H1 (cell line): ENCODE measurements around the gene ABCC4. TPM values are rescaled to one million over a fixed set of nuclear protein-coding genes. Genes with fewer than 3 reads are reported as not detected.

ENCODE experiments used
- CEBPB ChIP-seq: IDR thresholded peaks from 2 replicates; pipeline ENCODE4 v1.6.1; 2012; ENCODE audit warnings: low read depth, low read length
- SIRT6 ChIP-seq: IDR thresholded peaks from one replicate; pipeline ENCODE4 v1.7.1; 2012; ENCODE audit warnings: low read length, inconsistent platforms
- polyA plus RNA-seq, 7 experiments: library from polyadenylated mRNA; depleted of rRNA in 3 of 7; stranded (reverse) in 5 of 7; unstranded in 2 of 7; fragments of >200 nt in 5 of 7; fragments of 200-250 nt in 2 of 7; gene quantifications; 1 replicate in 5 of 7; 2 replicates in 1 of 7; 4 replicates in 1 of 7; pipeline versions ENCODE4 v1.2.1 to v1.2.3, GENCODE V29; 2011 to 2013; ENCODE audit warnings: missing spikeins in 2 of 7, mixed read lengths in 2 of 7
- total RNA-seq: library from RNA; stranded (reverse); fragmentation: NEBNext Ultra II Directional; extraction: Animal tissue kit (Norgen Biotek cat#: 25700); gene quantifications from 2 replicates; pipeline ENCODE4 v1.2.1, GENCODE V29; 2021
- TF ChIP-seq, protein P1 (sequence below): fragments of 300-600 bp; sonication (generic); IDR thresholded peaks from 2 replicates; pipeline ENCODE4 v1.7.1; 2012; ENCODE audit warnings: low read length, moderate library complexity, mild to moderate bottlenecking, inconsistent platforms; ENCODE audit not compliant: insufficient replicate concordance

The ABCC4 gene
- total and polyA plus RNA-seq, 2 of the 8 experiments (the other 6 are each of a cell fraction or from before 2014, with no cell fraction given): 4.0 to 14.1 TPM

GRCh38 chr13:94992036-94992960, 309.0 kb downstream of the ABCC4 start (continued):
- TF ChIP-seq, protein P1, sequence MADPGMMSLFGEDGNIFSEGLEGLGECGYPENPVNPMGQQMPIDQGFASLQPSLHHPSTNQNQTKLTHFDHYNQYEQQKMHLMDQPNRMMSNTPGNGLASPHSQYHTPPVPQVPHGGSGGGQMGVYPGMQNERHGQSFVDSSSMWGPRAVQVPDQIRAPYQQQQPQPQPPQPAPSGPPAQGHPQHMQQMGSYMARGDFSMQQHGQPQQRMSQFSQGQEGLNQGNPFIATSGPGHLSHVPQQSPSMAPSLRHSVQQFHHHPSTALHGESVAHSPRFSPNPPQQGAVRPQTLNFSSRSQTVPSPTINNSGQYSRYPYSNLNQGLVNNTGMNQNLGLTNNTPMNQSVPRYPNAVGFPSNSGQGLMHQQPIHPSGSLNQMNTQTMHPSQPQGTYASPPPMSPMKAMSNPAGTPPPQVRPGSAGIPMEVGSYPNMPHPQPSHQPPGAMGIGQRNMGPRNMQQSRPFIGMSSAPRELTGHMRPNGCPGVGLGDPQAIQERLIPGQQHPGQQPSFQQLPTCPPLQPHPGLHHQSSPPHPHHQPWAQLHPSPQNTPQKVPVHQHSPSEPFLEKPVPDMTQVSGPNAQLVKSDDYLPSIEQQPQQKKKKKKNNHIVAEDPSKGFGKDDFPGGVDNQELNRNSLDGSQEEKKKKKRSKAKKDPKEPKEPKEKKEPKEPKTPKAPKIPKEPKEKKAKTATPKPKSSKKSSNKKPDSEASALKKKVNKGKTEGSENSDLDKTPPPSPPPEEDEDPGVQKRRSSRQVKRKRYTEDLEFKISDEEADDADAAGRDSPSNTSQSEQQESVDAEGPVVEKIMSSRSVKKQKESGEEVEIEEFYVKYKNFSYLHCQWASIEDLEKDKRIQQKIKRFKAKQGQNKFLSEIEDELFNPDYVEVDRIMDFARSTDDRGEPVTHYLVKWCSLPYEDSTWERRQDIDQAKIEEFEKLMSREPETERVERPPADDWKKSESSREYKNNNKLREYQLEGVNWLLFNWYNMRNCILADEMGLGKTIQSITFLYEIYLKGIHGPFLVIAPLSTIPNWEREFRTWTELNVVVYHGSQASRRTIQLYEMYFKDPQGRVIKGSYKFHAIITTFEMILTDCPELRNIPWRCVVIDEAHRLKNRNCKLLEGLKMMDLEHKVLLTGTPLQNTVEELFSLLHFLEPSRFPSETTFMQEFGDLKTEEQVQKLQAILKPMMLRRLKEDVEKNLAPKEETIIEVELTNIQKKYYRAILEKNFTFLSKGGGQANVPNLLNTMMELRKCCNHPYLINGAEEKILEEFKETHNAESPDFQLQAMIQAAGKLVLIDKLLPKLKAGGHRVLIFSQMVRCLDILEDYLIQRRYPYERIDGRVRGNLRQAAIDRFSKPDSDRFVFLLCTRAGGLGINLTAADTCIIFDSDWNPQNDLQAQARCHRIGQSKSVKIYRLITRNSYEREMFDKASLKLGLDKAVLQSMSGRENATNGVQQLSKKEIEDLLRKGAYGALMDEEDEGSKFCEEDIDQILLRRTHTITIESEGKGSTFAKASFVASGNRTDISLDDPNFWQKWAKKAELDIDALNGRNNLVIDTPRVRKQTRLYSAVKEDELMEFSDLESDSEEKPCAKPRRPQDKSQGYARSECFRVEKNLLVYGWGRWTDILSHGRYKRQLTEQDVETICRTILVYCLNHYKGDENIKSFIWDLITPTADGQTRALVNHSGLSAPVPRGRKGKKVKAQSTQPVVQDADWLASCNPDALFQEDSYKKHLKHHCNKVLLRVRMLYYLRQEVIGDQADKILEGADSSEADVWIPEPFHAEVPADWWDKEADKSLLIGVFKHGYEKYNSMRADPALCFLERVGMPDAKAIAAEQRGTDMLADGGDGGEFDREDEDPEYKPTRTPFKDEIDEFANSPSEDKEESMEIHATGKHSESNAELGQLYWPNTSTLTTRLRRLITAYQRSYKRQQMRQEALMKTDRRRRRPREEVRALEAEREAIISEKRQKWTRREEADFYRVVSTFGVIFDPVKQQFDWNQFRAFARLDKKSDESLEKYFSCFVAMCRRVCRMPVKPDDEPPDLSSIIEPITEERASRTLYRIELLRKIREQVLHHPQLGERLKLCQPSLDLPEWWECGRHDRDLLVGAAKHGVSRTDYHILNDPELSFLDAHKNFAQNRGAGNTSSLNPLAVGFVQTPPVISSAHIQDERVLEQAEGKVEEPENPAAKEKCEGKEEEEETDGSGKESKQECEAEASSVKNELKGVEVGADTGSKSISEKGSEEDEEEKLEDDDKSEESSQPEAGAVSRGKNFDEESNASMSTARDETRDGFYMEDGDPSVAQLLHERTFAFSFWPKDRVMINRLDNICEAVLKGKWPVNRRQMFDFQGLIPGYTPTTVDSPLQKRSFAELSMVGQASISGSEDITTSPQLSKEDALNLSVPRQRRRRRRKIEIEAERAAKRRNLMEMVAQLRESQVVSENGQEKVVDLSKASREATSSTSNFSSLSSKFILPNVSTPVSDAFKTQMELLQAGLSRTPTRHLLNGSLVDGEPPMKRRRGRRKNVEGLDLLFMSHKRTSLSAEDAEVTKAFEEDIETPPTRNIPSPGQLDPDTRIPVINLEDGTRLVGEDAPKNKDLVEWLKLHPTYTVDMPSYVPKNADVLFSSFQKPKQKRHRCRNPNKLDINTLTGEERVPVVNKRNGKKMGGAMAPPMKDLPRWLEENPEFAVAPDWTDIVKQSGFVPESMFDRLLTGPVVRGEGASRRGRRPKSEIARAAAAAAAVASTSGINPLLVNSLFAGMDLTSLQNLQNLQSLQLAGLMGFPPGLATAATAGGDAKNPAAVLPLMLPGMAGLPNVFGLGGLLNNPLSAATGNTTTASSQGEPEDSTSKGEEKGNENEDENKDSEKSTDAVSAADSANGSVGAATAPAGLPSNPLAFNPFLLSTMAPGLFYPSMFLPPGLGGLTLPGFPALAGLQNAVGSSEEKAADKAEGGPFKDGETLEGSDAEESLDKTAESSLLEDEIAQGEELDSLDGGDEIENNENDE: no peak
- TF ChIP-seq CEBPB: 0 out of 2 replicates have a peak, but pooled peaks have one; percentile 21
- TF ChIP-seq SIRT6: no peak
